Fibroblast of lung (primary cell): ENCODE results near the gene ITPRIPL2. TPM values are rescaled to one million over a fixed set of nuclear protein-coding genes. Genes with fewer than 3 reads are reported as not detected.

Experiments used
- DNase-seq, 2 donors: peaks; one replicate each; pipeline versions ENCODE4 v3.0.0 to v3.0.0-alpha.2; 2010; ENCODE audit warnings: low read depth in 2 of 2
- H2AFZ ChIP-seq: 2 replicates; pipeline ENCODE4 v1.5.1; 2012; ENCODE audit warnings: low read length, control low read depth, inconsistent platforms
- H3K27ac ChIP-seq: 2 replicates; pipeline ENCODE4 v1.5.1; 2011; ENCODE audit warnings: low read length, control low read depth; ENCODE audit not compliant: insufficient read depth
- H3K27me3 ChIP-seq: 2 replicates; pipeline ENCODE4 v1.5.1; 2011; ENCODE audit warnings: mild to moderate bottlenecking, low read length; ENCODE audit not compliant: control insufficient read depth, insufficient read depth
- H3K36me3 ChIP-seq: 2 replicates; pipeline ENCODE4 v1.5.1; 2011; ENCODE audit warnings: low read length; ENCODE audit not compliant: control insufficient read depth, insufficient read depth
- H3K4me1 ChIP-seq: 2 replicates; pipeline ENCODE4 v1.5.1; 2011; ENCODE audit warnings: low read length; ENCODE audit not compliant: control insufficient read depth, insufficient read depth; ENCODE audit errors: extremely low read depth
- H3K4me2 ChIP-seq: 2 replicates; pipeline ENCODE4 v1.5.1; 2011; ENCODE audit warnings: low read length, control low read depth; ENCODE audit not compliant: insufficient read depth; ENCODE audit errors: extremely low read depth
- H3K4me3 ChIP-seq, 4 experiments: fragments of 200-600 bp in 1 of 4; sonication (generic) in 1 of 4; replicated peaks in 1 of 4; 2 replicates each; pipeline ENCODE4 v1.5.1; 2011 to 2016; ENCODE audit warnings: low read length in 4 of 4, low read depth in 3 of 4, mild to moderate bottlenecking in 3 of 4, control low read depth in 2 of 4, inconsistent platforms in 1 of 4, mixed read lengths in 1 of 4; ENCODE audit not compliant: insufficient read depth in 1 of 4; ENCODE audit errors: control extremely low read depth in 1 of 4
- H3K79me2 ChIP-seq: 2 replicates; pipeline ENCODE4 v1.5.1; 2012; ENCODE audit warnings: mild to moderate bottlenecking, low read length, inconsistent platforms; ENCODE audit not compliant: control insufficient read depth, insufficient read depth
- H3K9ac ChIP-seq: 2 replicates; pipeline ENCODE4 v1.5.1; 2011; ENCODE audit warnings: mild to moderate bottlenecking, low read length, control low read depth; ENCODE audit not compliant: insufficient read depth
- H3K9me3 ChIP-seq: 2 replicates; pipeline ENCODE4 v1.5.1; 2012; ENCODE audit warnings: low read depth, low read length; ENCODE audit not compliant: control insufficient read depth, insufficient read depth
- H4K20me1 ChIP-seq: 2 replicates; pipeline ENCODE4 v1.5.1; 2011; ENCODE audit warnings: low read length; ENCODE audit not compliant: control insufficient read depth, insufficient read depth; ENCODE audit errors: extremely low read depth
- CTCF ChIP-seq, 2 donors: IDR thresholded peaks in 1 of 2; conservative IDR thresholded peaks in 1 of 2; 1 replicate in 1 of 2; 2 replicates in 1 of 2; pipeline ENCODE4 v1.5.1; 2011 to 2012; ENCODE audit warnings: low read length in 2 of 2, control low read depth in 1 of 2, inconsistent platforms in 1 of 2, low read depth in 1 of 2, mild to moderate bottlenecking in 1 of 2
- EZH2 ChIP-seq: IDR thresholded peaks from 2 replicates; pipeline ENCODE4 v1.5.1; 2012; ENCODE audit warnings: low read length, control low read depth, mild to moderate bottlenecking; ENCODE audit errors: missing control alignments
- polyA plus RNA-seq, 2 donors: library from polyadenylated mRNA; depleted of rRNA in 1 of 2; stranded (reverse) in 1 of 2; unstranded in 1 of 2; fragments of >200 nt; gene quantifications; 2 replicates each; pipeline ENCODE4 v1.2.1, GENCODE V29; 2011 to 2012; ENCODE audit warnings: missing spikeins in 1 of 2
- total RNA-seq: library from RNA; depleted of rRNA; stranded (reverse); fragments of >200 nt; gene quantifications from 2 replicates; pipeline ENCODE4 v1.2.1, GENCODE V29; 2014

ITPRIPL2 gene
- total and polyA plus RNA-seq, 2 donors (not counting 1 experiment from before 2014, with no cell fraction given): 23.1 to 42.1 TPM

GRCh38 chr16:19068237-19068815 is 45.4 kb upstream of the ITPRIPL2 start:
- Histone ChIP-seq H4K20me1 (no peaks in the 10 kb centered on the region), H3K9me3 (no peaks in the 10 kb centered on the region), H2AFZ (peak overlapping the region; percentile 50), H3K79me2 (no peaks in the 10 kb centered on the region), H3K4me1 (no peaks in the 10 kb centered on the region), H3K9ac (peak overlapping the region; percentile 99), H3K27ac (peak overlapping the region; percentile 100), H3K4me2 (peak overlapping the region; percentile 76), H3K4me3 (peak overlapping the region; percentile 59 to 92 (median 88)), H3K27me3 (no peaks in the 10 kb centered on the region), H3K36me3 (peaks cover 3% of the 10 kb centered on the region)
- DNase-seq: no peak
- TF ChIP-seq EZH2: no peak
- no peak for TF ChIP-seq CTCF (conservative IDR thresholded peaks at IDR 0.05 in 1 of 2, IDR thresholded peaks at IDR 0.05 in 1 of 2; ENCODE audit: low read depth in 1 of 2, low read length in 2 of 2)

GRCh38 chr16:19071811-19072777 is 41.7 kb upstream of the ITPRIPL2 start:
- no peak overlapping the region for H2AFZ ChIP-seq
- no peak overlapping the region for H3K4me2 ChIP-seq
- no peaks in the 10 kb centered on the region for H3K27me3 ChIP-seq
- H3K9ac ChIP-seq: no peak overlapping the region
- no peaks in the 10 kb centered on the region for H3K4me1 ChIP-seq
- no peaks in the 10 kb centered on the region for H4K20me1 ChIP-seq
- H3K27ac ChIP-seq: no peak overlapping the region
- H3K4me3 ChIP-seq: no peak overlapping the region
- TF ChIP-seq CTCF (conservative IDR thresholded peaks at IDR 0.05 in 1 of 2, IDR thresholded peaks at IDR 0.05 in 1 of 2; ENCODE audit: low read depth in 1 of 2, low read length in 2 of 2): peak; percentile 73 to 80
- no peak for TF ChIP-seq EZH2
- H3K79me2 ChIP-seq: no peaks in the 10 kb centered on the region
- DNase-seq: peak; percentile 32 to 61
- H3K36me3 ChIP-seq: peaks cover 4% of the 10 kb centered on the region
- no peaks in the 10 kb centered on the region for H3K9me3 ChIP-seq

GRCh38 chr16:19073344-19073743 is 40.4 kb upstream of the ITPRIPL2 start:
- H3K4me2 ChIP-seq: no peak overlapping the region
- no peak overlapping the region for H2AFZ ChIP-seq
- TF ChIP-seq EZH2 (no peak), CTCF (conservative IDR thresholded peaks at IDR 0.05 in 1 of 2, IDR thresholded peaks at IDR 0.05 in 1 of 2; ENCODE audit: low read depth in 1 of 2, low read length in 2 of 2) (no peak)
- no peak overlapping the region for H3K27ac ChIP-seq
- peaks cover 4% of the 10 kb centered on the region for H3K36me3 ChIP-seq
- H3K9me3 ChIP-seq: no peaks in the 10 kb centered on the region
- no peaks in the 10 kb centered on the region for H3K4me1 ChIP-seq
- no peaks in the 10 kb centered on the region for H3K27me3 ChIP-seq
- no peak for DNase-seq
- H4K20me1 ChIP-seq: no peaks in the 10 kb centered on the region
- no peak overlapping the region for H3K9ac ChIP-seq
- no peaks in the 10 kb centered on the region for H3K79me2 ChIP-seq
- H3K4me3 ChIP-seq: no peak overlapping the region
